A673 (cell line): ENCODE measurements around the gene IFNL1. TPM values are rescaled to one million over a fixed set of nuclear protein-coding genes. Genes with fewer than 3 reads are reported as not detected.
"Not testable (repeated sequence)": the region's sequence is repeated elsewhere in the genome, so short reads cannot be mapped to it uniquely, and the experiment has no call there.

Experiments used
- BruUV-seq: library from RNA; stranded (reverse); fragments of 400-500 nt; replicated peaks from 2 replicates; lab custom pipeline; 2021; lab: Mats Ljungman, UMichigan
- CTCF ChIA-PET: fragments of 300-600 bp; sonication (Branson Sonifier 250); formaldehyde crosslinking; loops from one replicate; lab custom pipeline; 2022; ENCODE audit warnings: antibody characterized with exemption; lab: Charles Lee
- POLR2A ChIA-PET: fragments of 300-600 bp; sonication (Branson Sonifier 250); formaldehyde crosslinking; loops from one replicate; lab custom pipeline; 2022; ENCODE audit warnings: antibody characterized with exemption; ENCODE audit not compliant: low non-redundant PET; lab: Charles Lee
- DNase-seq: peaks from one replicate; pipeline ENCODE4 v3.0.0-alpha.2; 2015; ENCODE audit warnings: low spot score
- H3K27ac ChIP-seq: fragments of 200-600 bp; sonication (generic); 2 replicates; pipeline ENCODE4 v1.5.1; 2016; ENCODE audit warnings: mixed run types, low read depth, mild to moderate bottlenecking, mixed read lengths, antibody characterized with exemption, low read length; ENCODE audit not compliant: poor library complexity, severe bottlenecking
- H3K27me3 ChIP-seq: fragments of 200-600 bp; sonication (generic); replicated peaks from 2 replicates; pipeline ENCODE4 v1.6.1; 2017; ENCODE audit warnings: mixed run types, low read depth, mild to moderate bottlenecking, mixed read lengths, antibody characterized with exemption, low read length; ENCODE audit not compliant: insufficient read depth, poor library complexity
- H3K36me3 ChIP-seq: fragments of 200-600 bp; sonication (generic); 2 replicates; pipeline ENCODE4 v1.6.1; 2016; ENCODE audit warnings: mixed run types, mild to moderate bottlenecking, mixed read lengths, antibody characterized with exemption, low read length; ENCODE audit not compliant: insufficient read depth, poor library complexity, severe bottlenecking
- H3K4me1 ChIP-seq: fragments of 200-600 bp; sonication (generic); 2 replicates; pipeline ENCODE4 v1.6.1; 2017; ENCODE audit warnings: mixed run types, mild to moderate bottlenecking, mixed read lengths, antibody characterized with exemption, low read length; ENCODE audit not compliant: insufficient read depth, poor library complexity, severe bottlenecking
- H3K4me3 ChIP-seq: fragments of 200-600 bp; sonication (generic); 2 replicates; pipeline ENCODE4 v1.5.1; 2016; ENCODE audit warnings: low read depth, mixed run types, mild to moderate bottlenecking, mixed read lengths, low read length; ENCODE audit not compliant: poor library complexity, severe bottlenecking
- H3K9me3 ChIP-seq: fragments of 200-600 bp; sonication (generic); 2 replicates; pipeline ENCODE4 v1.6.1; 2016; ENCODE audit warnings: mixed run types, low read depth, mild to moderate bottlenecking, mixed read lengths, antibody characterized with exemption, low read length; ENCODE audit not compliant: poor library complexity, severe bottlenecking
- CTCF ChIP-seq: fragments of 300-800, 200-600 bp; sonication (generic); conservative IDR thresholded peaks from 2 replicates; pipeline ENCODE4 v1.5.1; 2017; ENCODE audit warnings: low read depth, mild to moderate bottlenecking, antibody characterized with exemption, low read length, moderate library complexity, mixed read lengths
- EZH2 ChIP-seq: fragments of 200-600 bp; sonication (generic); IDR thresholded peaks from 2 replicates; pipeline ENCODE4 v1.6.1; 2017; ENCODE audit warnings: borderline replicate concordance, low read depth, mild to moderate bottlenecking, mixed read lengths, antibody characterized with exemption, low read length; ENCODE audit not compliant: poor library complexity, severe bottlenecking
- intact Hi-C: fragments of 100-400 bp; cut with micrococcal nuclease; formaldehyde crosslinking; loops from one replicate; pipeline ENCODE4 v1.10.0; 2022; ENCODE audit not compliant: unreplicated experiment
- total RNA-seq: library from RNA; stranded (reverse); gene quantifications from 2 replicates; pipeline ENCODE4 v1.2.3, GENCODE V29; 2021

The IFNL1 gene
- total RNA-seq, 1 experiment from 2014 or later, result not detected

- no TSS peak for BruUV-seq
- Histone ChIP-seq H3K27ac (no peak overlapping the region), H3K4me3 (no peak overlapping the region), H3K9me3 (no peaks in the 10 kb centered on the region), H3K4me1 (peaks cover 14% of the 10 kb centered on the region), H3K27me3 (no peaks in the 10 kb centered on the region), H3K36me3 (no peaks in the 10 kb centered on the region)
- ChIA-PET CTCF (no interaction called here), POLR2A (no interaction called here)
- intact Hi-C loops, result no loop called here
- TF ChIP-seq CTCF (no peak), EZH2 (no peak)
- DNase-seq, result no peak
Observed at GRCh38 chr19:39339674-39340073, 43.5 kb downstream of the IFNL1 start.

GRCh38 chr19:39340156-39340555 is 43.9 kb downstream of the IFNL1 start:
- POLR2A ChIA-PET, DNase-seq, BruUV-seq, H3K27ac ChIP-seq, H3K27me3 ChIP-seq, H3K36me3 ChIP-seq, H3K9me3 ChIP-seq, H3K4me3 ChIP-seq, CTCF ChIA-PET, intact Hi-C loops: not testable (repeated sequence)
- H3K4me1 ChIP-seq, result peaks cover 19% of the 10 kb centered on the region

- CTCF ChIA-PET, result no interaction called here
- DNase-seq, result no peak
- no peaks in the 10 kb centered on the region for H3K27me3 ChIP-seq
- peaks cover 27% of the 10 kb centered on the region for H3K4me1 ChIP-seq
- peak overlapping the region; percentile 77 for H3K27ac ChIP-seq
- BruUV-seq, result no TSS peak
- intact Hi-C loops, result no loop called here
- no peaks in the 10 kb centered on the region for H3K36me3 ChIP-seq
- peak overlapping the region; percentile 61 for H3K4me3 ChIP-seq
- POLR2A ChIA-PET, result no interaction called here
- no peaks in the 10 kb centered on the region for H3K9me3 ChIP-seq
- TF ChIP-seq CTCF, result no peak
- TF ChIP-seq EZH2, result no peak
Observed at GRCh38 chr19:39341129-39341718, 45.0 kb downstream of the IFNL1 start.
